ENCODE data around the gene LAMA3.

DNA sequence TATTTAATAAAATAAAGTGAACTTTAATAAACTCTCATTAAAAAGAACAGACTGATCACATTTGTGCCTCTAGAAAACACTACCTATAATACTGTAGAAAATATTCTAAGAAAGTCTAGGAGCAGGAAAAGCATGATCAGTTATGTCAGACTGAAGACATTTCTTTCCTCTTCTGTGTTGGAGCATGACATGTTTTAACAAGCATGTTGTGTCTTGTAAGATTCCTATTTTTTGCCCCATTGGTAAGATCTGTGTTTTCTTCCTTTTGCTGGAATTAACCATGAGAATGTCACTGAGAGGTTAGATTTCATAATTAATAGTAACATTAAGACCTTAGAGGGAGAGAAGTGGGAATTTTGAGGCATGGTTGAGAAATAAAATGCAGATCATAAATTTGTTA is 27.7 kb downstream of the LAMA3 start:
- TF ChIP-seq, protein P1, sequence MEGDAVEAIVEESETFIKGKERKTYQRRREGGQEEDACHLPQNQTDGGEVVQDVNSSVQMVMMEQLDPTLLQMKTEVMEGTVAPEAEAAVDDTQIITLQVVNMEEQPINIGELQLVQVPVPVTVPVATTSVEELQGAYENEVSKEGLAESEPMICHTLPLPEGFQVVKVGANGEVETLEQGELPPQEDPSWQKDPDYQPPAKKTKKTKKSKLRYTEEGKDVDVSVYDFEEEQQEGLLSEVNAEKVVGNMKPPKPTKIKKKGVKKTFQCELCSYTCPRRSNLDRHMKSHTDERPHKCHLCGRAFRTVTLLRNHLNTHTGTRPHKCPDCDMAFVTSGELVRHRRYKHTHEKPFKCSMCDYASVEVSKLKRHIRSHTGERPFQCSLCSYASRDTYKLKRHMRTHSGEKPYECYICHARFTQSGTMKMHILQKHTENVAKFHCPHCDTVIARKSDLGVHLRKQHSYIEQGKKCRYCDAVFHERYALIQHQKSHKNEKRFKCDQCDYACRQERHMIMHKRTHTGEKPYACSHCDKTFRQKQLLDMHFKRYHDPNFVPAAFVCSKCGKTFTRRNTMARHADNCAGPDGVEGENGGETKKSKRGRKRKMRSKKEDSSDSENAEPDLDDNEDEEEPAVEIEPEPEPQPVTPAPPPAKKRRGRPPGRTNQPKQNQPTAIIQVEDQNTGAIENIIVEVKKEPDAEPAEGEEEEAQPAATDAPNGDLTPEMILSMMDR (IDR thresholded peaks at IDR 0.05), result no peak
- no peak for TF ChIP-seq POLR2A (IDR thresholded peaks at IDR 0.05)
